Esophagus muscularis mucosa (tissue), 3 donors: Measurements from ENCODE around the gene NRARP.

ENCODE experiments used
- CTCF ChIP-seq, 3 experiments: fragments of 200-600 bp in 2 of 3; fragments of 450-650 bp in 1 of 3; sonication (generic) in 2 of 3; IDR thresholded peaks; one replicate each; pipeline ENCODE4 v1.5.1; 2017 to 2019; ENCODE audit warnings: antibody characterized with exemption in 3 of 3, mild to moderate bottlenecking in 2 of 3, moderate library complexity in 1 of 3
- POLR2A ChIP-seq: fragments of 450-650 bp; IDR thresholded peaks from one replicate; pipeline ENCODE4 v1.6.1; 2017; ENCODE audit warnings: antibody characterized with exemption, moderate library complexity, mild to moderate bottlenecking, low read depth
- POLR2AphosphoS5 ChIP-seq, 2 donors: sonication (generic); formaldehyde crosslinking; IDR thresholded peaks; one replicate each; pipeline ENCODE4 v1.6.1; 2017; ENCODE audit warnings: antibody characterized with exemption in 2 of 2

- TF ChIP-seq CTCF (IDR thresholded peaks at IDR 0.05) = no peak
- no peak for TF ChIP-seq POLR2A
- TF ChIP-seq POLR2AphosphoS5 (IDR thresholded peaks at IDR 0.05) = no peak
Observed at GRCh38 chr9:137299203-137299565, 2.9 kb downstream of the NRARP start.
